Activated CD4-positive, alpha-beta T cell treated with anti-CD3 and anti-CD28 coated beads for 24 hours (primary cell): ENCODE results near the gene FOXF2.
A peak's percentile ranks its signal among the peaks of the same experiment; 100 is the strongest.

ENCODE experiments used
- DNase-seq, 2 donors: peaks; one replicate each; pipeline ENCODE4 v3.0.0-alpha.2; 2020; ENCODE audit warnings: low read depth in 2 of 2

FOXF2 gene

DNA sequence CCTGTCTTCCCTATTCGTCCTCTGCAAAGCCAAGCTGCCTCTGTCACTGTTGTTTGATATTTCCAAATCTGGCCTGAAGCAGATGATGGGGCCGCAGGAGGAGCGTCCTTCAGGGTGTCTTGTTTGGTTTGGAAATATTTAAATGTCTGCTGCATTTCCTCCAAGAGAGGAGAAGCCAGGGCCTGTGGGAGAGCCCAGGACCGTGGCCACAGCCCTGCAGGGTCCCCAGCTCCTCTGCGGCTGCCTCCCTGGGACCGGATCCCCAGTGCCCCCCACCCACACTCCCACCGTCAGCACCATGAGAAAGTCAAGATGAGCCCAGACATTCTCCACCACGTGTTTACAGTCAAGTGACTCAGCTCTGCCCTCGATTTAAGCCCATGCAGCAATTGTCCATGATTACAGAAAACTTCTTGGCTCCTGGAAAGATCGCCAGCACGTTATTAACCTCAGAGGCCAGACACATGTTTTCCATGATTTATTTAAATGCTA, 18.2 kb downstream of the FOXF2 start:
- no peak for DNase-seq

DNA sequence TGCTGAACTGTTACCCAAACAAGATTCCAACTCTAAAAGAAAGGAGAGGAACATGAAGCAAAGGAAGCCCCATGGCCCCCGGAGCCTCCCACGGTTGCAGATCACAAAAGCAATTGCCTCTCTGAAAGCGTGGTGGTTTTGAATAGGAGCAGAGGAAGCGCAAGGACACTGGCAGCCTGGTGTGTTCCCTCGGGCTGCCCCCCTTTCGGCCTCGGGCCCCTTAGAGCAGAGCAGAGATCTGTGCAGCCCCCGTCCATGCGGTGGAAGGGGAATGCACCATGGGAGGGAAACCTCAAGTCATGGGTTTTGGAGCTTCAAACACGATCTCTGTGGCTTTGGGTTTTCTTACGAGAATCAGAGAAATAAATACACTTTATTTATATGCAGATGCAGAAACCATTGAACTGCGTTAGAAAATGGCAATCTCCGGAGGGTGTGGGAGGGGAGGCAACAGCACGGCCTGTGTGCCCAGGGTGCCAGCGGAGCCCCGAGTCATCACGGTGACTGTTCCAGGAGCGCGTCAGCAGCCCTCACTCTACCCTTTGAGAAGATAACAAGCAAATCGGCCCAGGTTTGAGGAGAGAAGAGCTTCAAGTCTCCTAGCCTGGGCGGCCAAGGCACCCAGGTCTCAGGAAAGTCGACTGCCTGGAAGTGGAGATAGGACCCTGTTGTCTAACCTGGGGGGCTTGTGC, 20.5 kb downstream of the FOXF2 start:
- no peak for DNase-seq

DNA sequence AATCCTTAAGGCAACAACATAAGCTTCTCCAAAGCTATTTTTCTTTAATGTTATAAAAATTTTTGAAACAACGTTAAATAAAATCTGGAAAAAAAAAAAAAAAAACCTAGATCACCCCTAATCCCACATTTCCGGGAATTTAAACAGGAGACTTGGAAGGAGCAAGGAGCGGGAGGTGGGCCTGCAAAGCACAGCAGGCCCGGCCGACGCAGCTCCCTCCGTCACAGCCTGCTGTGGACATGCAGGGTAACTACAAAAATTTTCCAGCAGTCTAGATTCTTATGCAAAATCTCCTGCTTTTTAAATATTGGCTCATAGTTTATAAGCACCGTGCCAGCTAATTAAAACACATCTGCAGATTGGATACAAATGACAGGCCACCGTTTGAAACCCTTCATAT, 23.5 kb downstream of the FOXF2 start:
- no peak for DNase-seq

DNA sequence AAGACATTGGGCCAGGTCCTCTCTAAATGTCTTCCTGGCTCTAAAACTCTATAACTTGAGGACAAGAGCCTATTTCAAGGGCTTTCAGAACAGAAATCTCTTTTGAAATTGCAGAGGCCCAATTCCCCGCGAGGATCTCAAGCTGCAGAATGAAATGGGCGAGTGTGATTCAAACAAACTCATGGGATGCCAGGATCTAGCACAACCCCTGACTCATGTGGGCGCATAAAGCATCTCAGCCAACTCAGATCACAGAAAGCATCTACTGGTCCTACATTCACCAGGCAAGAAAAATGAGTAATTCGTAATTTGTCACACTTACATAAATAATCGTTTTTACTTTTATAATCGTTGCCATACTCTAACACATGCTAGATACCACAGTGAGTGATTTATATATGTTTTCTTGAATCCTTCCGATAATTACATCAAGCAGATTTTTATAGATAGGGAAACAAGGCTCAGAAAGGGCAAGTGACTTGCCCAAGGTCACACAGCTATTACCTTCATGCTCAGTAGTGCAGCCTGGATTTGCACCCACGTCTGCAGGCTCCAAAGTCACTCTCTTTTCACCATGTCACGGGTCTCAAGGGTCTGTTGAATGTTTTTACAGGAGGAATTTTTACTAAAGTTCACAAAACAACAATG, 26.2 kb downstream of the FOXF2 start:
- DNase-seq = no peak

DNA sequence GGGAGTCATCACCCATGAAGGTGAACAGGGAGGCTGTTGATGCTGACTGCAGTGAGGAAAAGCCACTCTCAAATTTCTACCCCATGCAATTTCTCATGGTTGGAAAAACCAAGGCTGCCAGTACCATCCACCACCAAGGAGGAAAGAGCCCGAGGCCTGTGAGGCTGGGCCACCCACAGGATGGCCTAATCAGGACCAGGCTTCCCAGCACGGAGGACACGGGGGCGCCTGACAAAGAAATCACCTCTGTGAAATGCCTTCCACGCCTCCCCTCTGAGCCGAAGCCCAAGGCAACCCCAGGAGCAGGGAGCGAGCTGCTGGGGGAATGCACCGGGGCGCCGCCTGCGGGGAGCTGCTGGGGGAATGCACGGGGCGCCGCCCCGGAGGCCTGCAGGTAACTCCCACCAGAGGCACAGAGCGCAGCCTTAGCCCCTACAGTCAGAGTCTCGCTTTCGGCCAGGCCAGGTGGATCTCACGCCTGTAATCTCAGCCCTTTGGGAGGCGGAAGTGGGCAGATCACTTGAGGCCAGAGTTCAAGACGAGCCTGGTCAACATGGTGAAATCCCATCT, 26.9 kb downstream of the FOXF2 start:
- DNase-seq = no peak

DNA sequence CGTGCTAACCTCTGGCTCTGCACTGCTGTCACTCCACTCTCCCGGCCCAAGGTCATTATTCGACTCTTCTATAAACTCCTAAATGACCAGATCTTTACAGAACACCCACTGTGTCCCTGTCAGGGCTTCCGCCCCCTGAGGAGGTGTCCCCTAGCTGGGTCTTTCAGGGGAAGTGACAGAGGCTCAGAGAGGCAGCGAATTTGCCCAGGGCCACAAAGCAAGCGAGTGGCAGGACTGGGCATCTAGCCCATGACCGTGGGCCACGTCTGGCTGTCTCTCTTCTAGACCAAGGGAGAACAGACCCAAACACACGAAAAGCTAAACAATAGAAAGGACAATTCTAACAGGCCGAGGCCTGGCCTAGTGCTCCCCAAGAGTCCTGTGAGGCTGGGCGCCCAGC, 27.4 kb downstream of the FOXF2 start:
- DNase-seq = no peak

DNA sequence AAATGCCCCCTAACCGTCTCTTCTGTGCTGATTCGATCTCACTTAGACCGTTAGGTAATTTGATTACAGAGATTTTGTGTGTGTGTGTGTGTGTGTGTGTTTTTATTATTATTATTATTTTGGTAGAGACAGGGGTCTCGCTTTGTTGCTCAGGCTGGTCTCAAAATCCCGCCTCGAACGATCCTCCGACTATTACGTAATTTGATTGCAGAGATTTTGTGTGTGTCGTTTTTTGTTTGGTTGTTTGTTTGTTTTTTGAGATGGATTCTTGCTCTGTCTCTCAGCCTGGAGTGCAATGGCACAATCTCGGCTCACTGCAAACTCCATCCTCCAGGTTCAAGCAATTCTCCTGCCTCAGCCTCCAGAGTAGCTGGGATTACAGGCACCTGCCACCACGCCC, 28.3 kb downstream of the FOXF2 start:
- DNase-seq = no peak

DNA sequence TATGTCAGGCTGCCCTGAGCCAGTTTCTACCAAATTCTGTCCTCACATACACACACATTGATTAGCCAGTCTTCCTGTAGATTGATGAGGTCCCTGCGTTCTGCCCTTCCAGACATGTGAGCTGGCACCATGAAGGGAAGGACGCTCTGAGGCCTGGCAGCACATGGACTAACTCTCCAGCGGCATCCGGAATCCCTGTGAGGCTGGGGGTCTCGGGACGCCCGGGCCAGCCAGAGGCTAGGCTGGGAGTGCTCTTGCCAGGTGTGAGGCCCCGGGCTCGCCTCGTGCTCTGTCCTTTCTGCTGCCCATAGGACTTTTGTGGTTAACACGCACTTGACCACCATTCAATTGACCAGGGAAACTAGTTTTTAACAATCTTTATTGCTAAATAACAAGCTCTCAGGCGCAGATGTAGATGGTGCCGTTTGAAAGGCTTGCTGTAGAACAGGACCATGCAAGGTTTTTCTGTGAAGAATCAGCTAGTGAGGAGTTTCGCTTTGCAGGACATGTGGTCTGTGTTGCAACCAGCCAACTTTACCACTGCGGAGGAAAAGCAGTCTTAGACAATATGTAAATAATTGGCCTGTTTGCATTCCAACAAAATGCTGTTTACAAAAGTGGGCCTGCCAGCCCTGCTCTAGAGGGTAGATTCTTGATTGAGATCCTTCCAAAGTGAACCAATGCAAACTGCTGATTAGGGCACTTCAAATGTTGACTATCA, 29.3 kb downstream of the FOXF2 start:
- DNase-seq = no peak

DNA sequence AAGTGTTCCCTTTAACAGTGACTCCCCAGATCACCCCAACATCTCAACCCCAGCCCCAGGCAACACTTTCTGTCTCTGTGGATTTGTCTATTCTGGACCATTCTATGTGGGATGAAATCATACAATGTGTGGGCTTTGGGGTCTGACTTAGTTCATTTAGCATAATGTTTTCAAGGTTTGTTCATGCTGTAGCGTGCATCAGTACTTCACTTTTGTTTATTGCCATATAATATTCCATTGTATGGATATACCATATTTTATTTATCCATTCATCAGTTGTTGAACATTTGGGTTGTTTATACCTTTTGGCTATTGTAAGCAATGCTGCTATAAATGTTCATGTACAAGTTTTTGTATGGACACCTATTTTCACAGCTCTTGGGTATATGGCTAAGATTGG, 31.0 kb downstream of the FOXF2 start:
- DNase-seq = no peak

DNA sequence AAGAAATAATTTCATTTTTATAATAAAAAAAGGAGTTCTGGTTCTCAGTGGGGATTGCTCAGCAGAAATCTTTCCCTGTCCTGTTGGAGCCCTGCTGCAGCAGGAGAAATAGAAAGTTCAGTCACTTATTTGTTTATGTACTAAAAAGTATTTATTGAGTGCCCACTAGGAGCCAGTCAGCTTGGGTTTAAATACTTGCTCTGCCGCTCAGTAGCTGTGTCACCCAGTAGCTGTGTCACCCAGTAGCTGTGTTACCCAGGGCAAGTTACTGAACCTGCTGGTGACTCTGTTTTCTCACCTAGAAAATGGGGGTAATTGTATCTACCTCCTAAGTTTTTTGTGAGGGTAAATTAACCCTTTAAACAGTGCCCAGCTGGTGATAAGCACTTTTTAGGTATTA, 32.9 kb downstream of the FOXF2 start:
- no peak for DNase-seq

DNA sequence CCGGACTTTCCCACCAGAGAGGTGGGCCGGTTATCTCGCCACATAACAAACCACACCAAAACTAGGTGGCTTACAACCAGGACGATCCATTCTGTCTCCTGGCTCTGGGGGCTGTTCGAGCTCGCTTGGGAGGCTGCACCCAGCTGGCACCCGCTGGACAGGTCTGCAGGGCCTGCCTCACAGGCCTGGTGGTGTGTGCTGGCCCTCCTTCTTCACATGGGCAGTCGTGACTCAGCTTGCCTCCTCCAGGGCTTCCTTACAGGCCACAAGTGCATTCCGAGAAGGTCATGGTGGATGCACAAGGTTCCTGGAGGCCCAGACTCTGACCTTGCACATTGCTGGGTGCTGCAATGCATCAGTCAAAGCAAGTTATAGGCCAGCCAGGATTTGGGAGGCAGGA, 34.2 kb downstream of the FOXF2 start:
- no peak for DNase-seq

DNA sequence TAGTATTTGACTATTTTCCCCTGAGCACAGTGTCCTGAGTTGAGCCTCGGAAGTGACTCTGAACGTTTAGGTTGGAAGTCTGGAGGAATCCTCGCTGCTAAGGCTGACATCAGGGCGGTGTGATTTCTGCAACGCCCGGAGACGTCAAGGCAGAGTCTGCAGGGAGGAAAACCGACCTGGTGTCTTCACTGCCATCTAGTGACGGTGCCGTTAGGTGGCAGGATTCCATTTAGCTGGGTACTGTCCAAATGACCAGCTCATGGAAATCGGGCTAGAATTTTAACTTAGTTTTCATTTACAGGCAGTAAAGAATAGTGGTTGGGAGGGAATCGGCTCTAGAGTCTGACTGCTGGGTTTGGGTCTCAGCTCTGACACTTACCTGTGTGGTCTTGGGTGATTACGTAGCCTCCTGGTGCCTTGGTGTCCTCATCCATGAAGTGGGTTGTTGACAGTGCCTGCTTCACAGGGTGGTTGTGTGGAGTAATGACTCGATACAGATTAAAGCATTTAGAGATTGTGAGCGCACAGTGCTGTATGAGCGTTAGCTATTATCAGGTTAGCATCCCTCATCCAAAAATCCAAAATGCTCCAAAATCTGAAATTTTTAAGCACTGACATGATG, 35.0 kb downstream of the FOXF2 start:
- peak in 1 of 2 donors; percentile 12 for DNase-seq

DNA sequence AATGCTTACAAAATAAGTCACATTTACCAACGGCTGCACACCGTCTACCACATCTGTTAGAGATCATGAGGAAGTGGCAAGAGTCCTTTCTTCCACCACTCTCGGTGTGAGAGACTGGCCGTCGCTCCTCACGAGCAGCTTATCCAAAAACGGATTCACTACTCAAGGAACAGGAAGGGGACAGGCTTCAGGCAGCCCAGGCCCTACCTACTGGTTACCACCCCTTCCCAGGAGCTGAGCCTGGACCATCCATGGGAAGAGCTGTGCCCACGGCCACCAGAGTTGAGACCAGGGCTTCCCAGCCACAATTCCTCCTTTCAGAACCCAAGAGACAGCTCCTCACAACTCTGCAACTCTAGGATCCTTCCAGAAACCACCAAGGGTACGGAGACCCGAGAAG, 37.0 kb downstream of the FOXF2 start:
- DNase-seq = no peak

DNA sequence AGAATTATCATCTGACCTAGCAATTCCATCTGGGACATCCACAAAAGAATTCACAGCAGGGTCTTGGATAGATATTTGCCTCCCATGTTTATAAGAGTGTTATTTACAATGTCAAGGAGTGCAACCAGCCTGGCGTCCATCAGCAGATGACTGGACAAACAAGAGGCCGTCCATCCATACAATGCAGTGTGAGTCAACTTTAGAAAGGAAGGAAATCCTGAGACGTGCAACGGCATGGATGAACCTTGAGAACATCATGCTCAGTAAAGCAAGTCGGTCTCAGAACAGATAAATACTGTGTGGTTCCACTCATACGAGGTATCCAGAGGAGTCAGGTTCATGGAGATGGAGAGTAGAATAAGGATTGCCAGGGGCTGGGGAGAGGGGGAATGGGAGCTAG, 46.4 kb downstream of the FOXF2 start:
- no peak for DNase-seq

DNA sequence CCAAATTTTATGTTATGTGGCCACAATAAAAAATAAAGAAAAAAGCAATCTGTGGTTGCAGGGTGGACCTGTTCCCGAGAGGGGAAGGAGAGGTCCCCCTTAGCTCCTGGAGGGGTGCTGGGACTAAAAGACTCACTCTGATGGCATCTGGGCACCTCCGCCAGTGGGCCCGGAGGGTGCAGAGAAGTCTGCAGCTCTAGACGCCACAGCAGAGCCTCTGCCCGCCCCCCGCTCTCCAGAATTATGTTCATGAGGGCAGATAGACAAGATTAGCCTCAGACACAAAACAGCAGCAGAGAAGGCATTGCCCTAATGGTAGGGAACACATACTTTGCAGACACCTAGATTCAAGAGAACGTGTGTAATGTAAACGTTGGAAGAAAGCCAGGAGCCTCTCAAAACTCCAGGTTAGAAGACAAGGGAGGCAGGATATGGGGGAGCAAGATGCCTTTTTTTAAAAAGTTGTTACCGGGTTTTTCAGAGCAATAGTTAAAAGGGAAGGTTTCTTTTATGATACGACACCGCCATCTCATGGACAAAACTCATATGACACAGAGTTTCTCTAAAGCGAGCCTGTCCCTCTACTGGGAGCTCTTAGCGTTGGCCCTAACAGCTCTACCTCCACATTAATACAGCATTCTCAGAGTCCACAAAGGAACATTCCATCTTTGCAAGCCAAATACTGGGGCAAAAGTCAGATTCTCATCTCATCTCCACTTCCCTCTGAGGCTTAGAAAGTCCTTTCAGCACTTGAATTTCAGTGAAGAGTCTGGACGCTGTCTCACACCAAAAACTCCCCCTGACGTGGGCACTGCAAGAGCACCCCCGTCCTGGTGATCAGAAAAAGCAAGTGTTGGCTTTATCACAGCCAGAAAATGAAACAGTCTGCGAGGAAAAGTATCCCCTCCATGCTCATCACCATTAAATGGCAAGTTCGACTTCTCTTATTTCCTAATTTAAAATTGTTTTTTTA, 47.2 kb downstream of the FOXF2 start:
- peak; percentile 11 to 41 for DNase-seq

DNA sequence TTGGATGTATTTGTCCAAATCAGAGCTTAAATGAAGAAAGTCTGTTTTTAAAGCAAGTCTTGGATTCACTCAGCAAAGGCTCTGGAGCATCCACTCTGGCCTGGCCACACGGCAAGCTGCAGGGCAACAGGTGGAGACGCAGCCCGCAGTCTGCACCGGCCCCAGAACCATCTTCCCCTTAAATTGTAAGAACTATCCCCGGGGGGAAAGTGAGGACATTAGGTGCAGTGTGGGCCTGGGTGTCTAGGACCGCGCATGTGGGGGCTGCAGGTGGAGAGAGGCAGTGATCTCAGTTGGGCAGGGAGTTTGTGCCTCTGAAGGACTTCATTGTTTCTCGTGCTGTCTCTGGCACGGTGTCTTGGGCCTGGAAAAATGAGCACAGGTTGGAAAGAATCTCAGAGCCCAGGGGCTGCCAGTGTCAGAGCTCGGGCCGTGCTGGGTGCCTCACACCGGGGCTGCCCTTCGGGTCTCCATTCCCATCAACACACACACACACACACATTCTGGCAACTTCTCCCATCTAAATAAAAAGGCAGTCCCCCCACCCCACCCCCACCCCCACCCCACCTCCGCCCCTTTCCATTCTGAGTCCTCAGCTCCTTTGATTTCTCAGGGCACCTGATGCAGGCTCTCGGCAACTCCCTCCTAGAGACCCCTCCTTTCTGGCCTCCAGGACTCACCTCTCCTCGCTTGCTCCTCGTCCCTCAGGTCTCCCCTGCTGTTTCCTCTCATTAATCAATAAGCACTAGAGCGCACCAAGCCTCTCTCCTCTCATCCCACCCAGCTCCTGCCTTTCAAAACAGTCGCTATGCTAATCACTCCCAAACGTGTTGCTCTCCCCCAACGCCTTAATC, 48.4 kb downstream of the FOXF2 start:
- DNase-seq = no peak

DNA sequence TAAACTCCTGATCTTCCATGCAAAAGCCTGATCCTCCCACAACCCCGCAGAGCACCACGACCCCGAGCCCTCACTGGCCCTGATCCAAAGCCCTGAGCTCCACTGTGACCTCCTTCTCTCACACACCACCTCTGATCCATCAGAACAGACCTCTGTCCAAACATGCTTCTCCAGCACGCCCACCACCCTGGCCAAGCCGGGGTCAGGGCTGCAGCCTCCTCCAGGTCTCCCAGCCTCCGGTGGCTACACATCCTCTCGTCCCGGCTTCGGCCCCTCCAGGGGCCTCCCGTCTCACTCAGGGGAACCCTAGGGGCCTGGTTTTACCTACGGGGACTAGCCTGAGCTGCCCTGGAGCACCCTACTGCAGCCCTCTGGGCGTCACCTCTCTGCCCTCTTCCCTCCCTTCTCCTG, 49.1 kb downstream of the FOXF2 start:
- DNase-seq = no peak

DNA sequence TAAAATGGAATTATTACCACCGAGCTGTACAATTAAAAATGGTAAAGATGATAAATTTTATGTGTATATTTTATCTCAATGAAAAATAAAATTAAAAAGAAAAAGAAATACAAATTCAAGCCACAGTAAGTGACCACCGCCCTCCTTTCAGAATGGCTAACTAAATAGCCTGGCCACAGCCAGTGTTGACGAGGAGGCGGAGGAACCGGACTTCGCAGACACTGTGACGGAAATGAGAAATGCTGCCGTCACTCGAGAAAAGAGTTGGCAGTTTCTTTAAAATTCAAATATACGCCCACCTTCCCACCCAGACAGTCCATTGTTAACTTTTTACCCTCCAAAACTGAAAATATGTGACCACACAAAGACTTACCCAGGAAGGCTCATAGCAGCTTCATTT, 50.0 kb downstream of the FOXF2 start:
- DNase-seq = no peak

DNA sequence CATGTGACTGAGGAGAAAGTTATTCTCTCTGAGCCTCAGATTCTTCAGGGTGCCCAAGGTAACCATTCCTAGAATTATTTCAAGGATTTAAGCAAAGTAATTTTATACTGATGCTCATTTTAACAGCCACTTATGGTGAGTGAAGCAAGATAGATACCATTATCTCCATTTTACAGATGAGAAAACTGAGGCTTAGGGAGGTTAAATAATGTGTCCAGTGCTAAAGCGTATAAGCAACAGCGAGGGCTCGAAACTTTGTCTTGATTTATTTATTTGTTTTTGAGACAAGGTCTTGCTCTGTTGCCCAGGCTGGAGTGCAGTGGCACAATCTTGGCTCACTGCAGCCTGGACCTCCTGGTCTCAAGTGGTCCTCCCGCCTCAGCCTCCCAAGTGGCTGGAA, 53.6 kb downstream of the FOXF2 start:
- DNase-seq = no peak
